ENCODE results near the gene FAM131A. TPM values are rescaled to one million over a fixed set of nuclear protein-coding genes. Genes with fewer than 3 reads are reported as not detected.
A peak's percentile ranks its signal among the peaks of the same experiment; 100 is the strongest.

FAM131A gene
- total RNA-seq, 1 donor from 2014 or later: 18.6 TPM

DNA sequence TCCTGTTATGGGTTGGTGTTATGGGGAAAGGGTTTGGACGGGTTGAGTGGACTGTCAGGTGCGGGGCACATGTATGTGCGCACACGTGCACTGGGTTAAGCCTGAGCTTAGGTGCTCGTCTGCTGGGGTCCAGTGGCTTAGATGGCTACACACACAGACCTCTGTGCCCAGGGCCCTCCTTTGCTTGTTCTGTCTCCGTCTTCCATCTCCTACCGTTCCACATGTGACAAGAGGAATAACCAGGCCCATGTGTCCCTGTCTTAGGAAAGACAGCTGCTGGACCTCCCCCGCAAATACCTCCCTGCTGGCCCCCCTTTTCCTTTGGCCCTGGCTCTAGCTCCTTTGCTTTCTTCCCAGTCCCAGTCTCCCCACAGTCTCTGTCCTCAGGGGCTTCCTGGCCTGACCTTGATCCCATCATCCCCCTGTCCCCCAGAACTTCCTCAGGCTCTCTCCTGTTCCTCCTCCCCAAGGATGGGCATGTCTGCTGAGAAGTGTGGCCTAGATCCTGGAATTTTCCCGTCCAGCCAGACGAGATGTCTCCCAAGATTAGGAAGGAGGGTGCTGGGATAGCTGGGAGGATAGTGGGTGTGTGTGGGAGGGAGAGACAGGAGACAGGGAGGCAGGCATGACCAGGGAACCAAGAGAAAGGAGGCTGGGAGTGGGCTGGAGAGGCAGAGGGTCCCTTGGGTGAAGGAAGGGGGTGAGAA is 41.4 kb downstream of the FAM131A start:
- DNase-seq: peak; percentile 25

DNA sequence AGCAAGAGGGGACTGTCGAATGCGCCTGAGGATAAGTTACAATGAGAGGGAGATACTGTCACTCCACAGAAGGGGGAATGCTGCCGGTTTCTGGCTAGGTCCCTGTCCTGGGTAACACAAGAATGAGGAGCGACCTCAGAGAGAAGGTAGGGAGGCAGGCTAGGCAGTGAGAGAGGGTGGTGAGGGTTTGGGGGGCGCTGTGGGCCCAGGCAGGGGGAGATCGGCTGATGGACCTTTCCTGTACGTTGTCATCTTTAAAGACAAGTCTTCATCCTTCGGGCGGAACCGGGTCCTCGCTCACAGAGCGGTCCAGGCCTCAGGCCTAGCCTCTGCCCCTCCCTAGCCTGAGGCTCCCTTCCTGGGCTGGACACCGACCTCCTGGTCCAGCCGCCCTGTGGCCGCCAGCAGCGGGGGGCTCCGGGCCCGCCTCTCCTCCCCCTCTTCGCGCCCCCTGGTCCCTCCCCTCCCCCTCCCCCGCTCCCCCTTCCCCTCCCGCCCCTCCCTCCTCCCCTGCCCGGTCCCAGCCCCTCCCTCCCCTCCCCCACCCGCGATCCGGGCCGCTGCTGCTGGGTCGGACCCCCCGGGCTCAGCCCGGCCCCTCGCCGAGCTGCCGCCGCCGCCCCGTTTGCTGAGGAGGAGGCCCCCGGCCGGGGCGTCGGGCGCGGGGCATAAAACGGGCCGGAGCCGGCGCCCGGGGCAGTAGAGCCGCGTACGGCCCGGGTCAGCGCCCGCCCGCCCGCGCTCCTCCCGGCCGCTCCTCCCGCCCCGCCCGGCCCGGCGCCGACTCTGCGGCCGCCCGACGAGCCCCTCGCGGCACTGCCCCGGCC is 42.2 kb downstream of the FAM131A start, which contains the start of gene CHRD:
Gene CHRD (plus strand): TSS at position 697 of the 827 bp plus-strand sequence. CDS start 265 bp downstream, outside the sequence.
- DNase-seq: no peak

DNA sequence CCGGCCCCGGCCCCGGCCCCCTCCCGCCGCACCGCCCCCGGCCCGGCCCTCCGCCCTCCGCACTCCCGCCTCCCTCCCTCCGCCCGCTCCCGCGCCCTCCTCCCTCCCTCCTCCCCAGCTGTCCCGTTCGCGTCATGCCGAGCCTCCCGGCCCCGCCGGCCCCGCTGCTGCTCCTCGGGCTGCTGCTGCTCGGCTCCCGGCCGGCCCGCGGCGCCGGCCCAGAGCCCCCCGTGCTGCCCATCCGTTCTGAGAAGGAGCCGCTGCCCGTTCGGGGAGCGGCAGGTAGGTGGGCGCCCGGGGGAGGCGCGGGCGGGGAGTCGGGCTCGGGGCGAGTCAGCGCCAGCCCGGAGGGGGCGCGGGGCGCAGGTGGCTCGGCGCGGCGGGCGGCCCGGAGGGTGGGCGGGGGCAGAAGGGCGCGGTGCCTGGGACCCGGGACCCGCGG is 42.8 kb downstream of the FAM131A start:
- DNase-seq: peak; percentile 52

DNA sequence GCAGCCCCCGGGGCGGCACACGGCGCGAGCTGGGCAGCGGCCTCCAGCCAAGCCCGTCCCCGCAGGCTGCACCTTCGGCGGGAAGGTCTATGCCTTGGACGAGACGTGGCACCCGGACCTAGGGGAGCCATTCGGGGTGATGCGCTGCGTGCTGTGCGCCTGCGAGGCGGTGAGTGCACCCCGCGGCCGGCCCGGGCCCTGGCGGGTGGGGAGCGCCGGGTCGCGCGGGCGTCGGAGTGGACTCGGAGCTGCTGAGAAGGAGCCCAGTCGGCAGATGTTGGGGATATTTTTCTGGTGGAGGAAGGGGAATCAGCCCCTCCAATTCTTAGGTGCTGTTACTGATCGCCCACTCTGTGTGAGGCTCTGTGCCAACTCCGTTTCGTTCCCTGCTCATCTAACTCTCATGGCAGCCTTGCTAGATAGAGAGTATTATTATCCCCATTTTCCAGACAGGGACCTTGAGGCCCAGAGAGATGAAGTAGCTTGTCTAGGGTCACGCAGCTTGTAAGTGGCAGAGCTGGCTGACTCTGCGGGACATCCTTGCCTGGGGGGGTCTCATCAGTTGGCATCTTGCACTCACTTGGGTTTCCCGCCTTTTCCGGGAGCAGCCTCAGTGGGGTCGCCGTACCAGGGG is 43.3 kb downstream of the FAM131A start:
- DNase-seq: peak; percentile 21

DNA sequence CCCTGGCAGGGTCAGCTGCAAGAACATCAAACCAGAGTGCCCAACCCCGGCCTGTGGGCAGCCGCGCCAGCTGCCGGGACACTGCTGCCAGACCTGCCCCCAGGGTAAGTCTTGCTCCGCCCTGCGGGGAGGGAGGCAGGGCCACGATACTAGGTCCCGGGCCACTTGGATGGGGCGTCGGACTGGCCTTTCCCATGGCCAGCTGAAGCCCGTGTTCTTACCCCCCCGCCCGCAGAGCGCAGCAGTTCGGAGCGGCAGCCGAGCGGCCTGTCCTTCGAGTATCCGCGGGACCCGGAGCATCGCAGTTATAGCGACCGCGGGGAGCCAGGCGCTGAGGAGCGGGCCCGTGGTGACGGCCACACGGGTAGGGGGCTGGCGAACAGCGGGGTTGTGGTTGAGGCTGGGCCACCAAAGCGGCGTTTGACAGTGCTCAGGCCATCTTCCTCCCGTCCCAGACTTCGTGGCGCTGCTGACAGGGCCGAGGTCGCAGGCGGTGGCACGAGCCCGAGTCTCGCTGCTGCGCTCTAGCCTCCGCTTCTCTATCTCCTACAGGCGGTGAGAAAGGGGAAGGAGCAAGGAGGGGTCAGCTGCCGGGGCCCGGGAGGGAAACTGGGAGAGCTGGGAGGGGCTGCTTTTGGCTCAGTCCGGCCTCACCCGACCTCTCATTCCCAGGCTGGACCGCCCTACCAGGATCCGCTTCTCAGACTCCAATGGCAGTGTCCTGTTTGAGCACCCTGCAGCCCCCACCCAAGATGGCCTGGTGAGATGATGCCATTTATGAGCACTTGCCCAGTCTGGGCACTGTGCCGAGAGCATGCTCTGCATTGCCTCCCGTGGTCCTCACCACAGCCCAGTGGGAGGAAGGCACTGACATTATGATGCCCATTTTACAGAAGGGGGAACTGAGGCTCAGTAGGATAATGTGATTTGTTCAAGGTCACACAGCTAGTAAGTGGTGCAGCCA is 44.1 kb downstream of the FAM131A start:
- no peak for DNase-seq

DNA sequence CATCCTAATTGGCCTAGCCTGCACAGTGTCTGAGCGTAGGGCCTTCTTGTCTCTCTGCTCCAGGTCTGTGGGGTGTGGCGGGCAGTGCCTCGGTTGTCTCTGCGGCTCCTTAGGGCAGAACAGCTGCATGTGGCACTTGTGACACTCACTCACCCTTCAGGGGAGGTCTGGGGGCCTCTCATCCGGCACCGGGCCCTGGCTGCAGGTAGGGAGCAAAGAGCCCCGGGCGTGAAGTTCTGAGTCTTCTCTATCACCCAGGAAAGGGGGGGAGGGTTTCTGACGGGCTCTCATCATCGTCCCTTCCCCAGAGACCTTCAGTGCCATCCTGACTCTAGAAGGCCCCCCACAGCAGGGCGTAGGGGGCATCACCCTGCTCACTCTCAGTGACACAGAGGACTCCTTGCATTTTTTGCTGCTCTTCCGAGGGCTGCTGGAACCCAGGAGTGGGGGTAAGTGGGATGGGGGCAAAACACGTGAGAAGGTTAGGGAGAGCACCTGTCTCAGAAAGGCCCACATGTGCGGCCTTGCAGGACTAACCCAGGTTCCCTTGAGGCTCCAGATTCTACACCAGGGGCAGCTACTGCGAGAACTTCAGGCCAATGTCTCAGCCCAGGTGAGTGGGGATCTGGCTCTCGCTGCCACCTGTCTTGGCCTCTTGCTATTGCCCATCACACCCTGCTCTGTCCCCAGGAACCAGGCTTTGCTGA is 45.1 kb downstream of the FAM131A start:
- DNase-seq: no peak

DNA sequence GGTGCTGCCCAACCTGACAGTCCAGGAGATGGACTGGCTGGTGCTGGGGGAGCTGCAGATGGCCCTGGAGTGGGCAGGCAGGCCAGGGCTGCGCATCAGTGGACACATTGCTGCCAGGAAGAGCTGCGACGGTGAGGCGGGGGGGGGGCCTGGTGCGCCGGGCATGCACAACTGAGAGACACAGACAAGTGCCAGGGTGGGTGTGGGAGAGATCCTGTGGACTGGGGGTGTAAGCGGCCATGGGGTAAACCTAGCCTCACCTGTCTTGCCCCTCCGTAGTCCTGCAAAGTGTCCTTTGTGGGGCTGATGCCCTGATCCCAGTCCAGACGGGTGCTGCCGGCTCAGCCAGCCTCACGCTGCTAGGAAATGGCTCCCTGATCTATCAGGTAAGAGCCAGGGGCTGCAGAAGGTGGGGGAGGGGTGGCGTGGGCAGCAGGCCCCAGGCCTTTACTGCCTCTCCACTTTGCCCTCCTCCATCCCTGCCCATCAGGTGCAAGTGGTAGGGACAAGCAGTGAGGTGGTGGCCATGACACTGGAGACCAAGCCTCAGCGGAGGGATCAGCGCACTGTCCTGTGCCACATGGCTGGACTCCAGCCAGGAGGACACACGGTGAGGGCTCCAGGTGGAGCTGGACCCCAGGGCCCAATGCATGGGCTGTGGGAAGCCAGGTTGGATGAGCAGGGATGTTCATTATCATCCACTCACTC is 45.8 kb downstream of the FAM131A start:
- no peak for DNase-seq

DNA sequence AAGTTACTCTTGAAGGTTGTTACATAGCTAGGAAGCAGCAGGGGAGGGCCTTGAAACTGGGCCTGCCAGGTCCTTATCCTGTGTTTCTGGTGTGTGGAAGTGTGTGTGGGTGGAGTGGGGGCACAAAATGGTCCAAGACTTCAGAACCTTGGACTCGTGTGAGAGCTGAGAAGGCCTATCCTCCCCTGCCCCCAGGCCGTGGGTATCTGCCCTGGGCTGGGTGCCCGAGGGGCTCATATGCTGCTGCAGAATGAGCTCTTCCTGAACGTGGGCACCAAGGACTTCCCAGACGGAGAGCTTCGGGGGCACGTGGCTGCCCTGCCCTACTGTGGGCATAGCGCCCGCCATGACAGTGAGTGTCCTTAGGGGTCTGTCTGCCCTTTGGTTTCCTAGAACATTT is 46.9 kb downstream of the FAM131A start:
- no peak for DNase-seq

DNA sequence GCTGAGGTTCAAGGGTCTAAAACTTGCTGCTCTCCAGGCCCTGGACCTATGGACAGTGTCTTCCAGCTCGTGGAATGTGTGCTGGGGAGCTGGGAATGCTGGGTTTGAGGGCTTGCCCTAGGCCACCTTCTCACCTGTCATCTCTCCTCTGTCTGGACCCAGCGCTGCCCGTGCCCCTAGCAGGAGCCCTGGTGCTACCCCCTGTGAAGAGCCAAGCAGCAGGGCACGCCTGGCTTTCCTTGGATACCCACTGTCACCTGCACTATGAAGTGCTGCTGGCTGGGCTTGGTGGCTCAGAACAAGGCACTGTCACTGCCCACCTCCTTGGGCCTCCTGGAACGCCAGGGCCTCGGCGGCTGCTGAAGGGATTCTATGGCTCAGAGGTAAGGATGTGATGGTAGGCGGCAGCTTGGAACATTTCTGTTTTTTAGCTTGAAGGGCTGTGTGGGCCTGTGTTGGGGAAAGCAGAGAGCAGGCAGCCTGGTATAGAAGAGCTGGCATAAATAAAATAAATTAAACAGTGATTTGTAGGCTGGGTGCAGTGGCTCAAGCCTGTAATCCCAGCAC is 47.5 kb downstream of the FAM131A start:
- DNase-seq: no peak

DNA sequence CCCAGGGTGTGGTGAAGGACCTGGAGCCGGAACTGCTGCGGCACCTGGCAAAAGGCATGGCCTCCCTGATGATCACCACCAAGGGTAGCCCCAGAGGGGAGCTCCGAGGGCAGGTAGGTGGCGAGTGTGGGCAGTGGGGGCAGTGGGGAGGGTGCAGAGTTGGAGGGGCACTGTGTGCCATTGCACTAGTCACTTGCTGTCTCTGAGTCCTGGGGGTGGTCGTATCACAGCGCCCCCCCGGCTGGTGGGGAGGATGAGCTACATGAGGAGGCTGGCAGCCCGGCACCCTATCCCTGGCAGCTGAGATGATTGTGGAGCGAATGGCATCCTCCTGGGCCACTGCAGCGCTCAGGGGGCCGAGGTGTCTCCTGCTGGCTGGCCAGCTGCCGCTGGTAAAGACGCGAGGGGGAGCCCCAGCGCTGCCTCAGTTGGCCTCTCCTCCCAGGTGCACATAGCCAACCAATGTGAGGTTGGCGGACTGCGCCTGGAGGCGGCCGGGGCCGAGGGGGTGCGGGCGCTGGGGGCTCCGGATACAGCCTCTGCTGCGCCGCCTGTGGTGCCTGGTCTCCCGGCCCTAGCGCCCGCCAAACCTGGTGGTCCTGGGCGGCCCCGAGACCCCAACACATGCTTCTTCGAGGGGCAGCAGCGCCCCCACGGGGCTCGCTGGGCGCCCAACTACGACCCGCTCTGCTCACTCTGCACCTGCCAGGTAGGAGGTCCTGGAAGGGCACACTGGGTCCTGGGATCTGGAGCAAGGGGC is 48.8 kb downstream of the FAM131A start:
- no peak for DNase-seq

DNA sequence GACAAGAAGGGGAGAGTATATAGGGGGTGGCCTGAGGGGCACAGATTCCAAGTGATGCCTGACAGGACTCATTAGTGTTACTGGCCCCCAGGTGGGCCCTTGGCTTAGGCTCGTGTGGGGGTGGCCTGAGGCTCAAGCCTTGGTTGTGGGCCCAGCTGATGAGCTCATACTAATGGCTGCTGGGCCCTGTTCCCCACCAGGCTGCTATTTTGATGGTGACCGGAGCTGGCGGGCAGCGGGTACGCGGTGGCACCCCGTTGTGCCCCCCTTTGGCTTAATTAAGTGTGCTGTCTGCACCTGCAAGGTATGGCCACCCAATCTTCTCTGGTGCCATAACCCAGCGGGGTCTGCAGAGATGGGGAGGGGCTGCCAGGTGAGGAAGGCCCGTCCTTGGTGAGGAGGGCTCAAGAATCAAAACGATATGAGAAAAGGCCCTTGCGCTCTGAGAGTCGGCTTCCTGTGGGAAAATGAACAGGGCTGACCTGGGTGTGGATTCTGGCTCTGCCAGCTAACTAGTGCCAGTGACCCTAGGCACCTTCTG is 49.8 kb downstream of the FAM131A start:
- DNase-seq: no peak

DNA sequence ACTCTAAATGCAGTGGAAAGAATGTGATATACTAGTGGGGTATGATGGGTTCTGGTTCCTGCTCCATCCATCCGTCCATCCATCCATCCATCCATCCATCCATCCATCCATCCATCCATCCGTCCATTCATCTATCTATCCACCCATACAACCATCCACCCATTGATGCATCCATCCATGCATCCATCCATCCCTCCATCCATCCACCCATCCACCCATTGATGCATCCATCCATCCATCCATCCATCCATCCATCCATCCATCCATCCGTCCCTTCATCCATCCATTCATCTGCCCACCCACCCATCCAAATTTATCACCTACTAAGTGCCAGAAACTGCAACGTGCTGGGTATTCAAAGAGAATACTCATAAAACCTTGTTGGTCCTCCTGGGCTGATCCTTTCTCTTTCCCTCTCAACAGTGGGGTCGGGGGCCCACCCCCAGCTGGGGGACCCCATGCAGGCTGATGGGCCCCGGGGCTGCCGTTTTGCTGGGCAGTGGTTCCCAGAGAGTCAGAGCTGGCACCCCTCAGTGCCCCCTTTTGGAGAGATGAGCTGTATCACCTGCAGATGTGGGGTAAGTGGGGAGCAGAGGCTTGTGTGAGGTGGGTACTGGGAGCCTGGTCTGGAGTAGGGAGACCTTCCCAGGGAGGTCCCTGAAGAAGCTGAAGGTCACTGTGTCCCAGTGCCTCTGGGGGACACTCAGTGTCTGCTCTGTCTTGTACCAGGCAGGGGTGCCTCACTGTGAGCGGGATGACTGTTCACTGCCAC is 51.0 kb downstream of the FAM131A start:
- no peak for DNase-seq

DNA sequence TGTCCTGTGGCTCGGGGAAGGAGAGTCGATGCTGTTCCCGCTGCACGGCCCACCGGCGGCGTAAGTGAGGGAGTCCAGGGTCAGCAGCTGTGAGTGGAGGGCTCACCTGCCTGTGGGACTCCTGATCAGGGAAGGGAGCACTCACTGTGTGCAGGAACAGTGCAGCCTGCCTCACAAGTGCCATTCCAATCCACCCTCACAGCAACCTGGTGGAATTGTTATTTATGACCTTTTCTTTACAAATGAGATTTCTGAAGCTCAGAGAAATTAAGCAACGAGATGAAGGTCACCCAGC is 51.5 kb downstream of the FAM131A start:
- no peak for DNase-seq

DNA sequence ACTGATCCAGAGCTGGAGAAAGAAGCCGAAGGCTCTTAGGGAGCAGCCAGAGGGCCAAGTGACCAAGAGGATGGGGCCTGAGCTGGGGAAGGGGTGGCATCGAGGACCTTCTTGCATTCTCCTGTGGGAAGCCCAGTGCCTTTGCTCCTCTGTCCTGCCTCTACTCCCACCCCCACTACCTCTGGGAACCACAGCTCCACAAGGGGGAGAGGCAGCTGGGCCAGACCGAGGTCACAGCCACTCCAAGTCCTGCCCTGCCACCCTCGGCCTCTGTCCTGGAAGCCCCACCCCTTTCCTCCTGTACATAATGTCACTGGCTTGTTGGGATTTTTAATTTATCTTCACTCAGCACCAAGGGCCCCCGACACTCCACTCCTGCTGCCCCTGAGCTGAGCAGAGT is 52.0 kb downstream of the FAM131A start:
- DNase-seq: no peak

DNA sequence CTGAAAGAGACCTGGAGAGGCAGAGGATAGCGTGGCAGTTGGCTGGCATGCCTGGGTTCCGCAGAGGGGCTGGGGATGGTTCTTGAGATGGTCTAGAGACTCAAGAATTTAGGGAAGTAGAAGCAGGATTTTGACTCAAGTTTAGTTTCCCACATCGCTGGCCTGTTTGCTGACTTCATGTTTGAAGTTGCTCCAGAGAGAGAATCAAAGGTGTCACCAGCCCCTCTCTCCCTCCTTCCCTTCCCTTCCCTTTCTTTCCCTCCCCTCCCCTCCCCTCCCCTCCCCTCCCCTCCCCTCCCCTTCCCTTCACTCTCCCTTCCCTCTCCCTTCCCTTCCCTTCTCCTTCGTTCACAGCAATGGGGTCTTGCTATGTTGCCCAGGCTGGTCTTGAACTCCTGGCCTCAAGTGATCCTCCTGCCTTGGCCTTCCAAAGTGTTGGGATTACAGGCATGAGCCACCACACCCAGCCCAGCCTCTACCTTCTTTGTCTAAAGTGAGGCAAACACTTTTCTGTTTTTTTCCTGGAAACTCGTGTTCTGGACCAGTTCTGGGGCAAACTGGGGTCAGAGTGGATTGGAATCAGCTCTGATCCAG is 52.6 kb downstream of the FAM131A start:
- no peak for DNase-seq

DNA sequence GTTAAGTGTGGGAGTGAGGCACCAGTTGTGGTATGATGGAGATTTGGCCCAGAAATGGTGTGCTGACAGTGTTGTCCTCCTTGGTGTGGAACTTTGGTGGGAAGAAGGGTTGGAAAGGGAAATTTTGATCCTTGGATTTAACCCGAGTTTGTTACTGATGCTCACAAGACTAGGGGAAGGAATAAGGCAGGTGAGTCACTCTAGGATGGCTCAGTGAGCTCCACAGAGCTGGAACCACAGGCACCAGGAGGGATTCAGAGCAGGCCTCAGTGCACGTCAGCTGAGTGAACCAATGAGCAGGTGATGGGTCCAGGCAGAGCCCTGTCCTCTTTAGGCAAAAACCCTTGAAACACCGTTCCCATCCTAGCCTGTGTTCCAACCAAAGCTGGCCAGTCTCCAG is 53.9 kb downstream of the FAM131A start:
- DNase-seq: no peak

DNA sequence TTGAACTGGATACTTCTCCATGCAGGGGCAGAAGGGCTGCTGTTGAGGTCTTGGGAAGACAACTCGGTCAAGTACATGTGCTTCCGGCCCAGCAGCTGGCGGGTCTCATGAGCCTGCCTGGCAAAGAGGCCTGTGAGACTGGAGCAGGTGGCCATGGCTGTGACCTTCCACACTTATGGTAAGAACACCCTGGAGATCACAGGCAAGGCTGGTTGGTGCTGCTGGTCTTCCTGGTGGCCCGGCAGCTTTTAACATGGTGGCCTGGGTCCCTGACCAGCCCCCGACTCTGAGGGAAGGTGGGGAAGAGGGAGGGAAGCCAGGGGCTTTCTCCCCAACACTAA is 57.9 kb downstream of the FAM131A start:
- DNase-seq: no peak

Measured in skin of body (tissue), 2 donors.